ENCODE data around the gene SLC22A31. TPM values are rescaled to one million over a fixed set of nuclear protein-coding genes. Genes with fewer than 3 reads are reported as not detected.

Gene SLC22A31
- total and polyA plus RNA-seq, 9 of the 15 experiments (the other 6 are each of a cell fraction or from before 2014, with no cell fraction given), result 0.29 to 2.2 (median 0.47) TPM; not detected in 3

DNA sequence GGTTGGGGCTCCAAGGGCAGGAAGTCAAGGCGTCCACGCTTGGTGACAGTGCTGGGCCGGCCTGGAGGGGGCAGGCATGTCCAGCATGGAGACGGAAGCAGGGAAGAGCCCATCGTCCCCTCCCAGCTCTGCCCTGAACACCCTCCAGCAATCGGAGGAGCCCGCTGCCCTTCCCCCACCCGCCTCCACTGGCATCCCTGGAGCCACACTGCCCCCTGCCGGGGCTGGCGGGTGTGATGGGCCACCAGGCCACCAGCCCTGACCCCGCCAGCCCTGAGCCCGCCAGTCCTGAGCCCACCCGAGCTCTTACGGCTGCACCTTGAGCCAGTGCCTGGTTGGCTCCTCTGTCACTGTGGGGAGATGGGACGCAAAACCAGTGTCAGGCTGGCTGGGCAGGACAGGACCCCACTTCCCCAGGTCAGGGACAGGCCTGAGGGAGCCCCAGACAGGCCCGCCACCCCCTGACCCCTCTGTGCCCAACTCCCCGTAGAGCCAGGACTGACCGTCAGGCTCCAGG lies 32.9 kb downstream of the SLC22A31 start (continued):
- TF ChIP-seq L3MBTL2 (IDR thresholded peaks at IDR 0.05) (peak; percentile 32; the same call in 1 of the 2 replicates), ZNF780A (CRISPR knock-in tag; IDR thresholded peaks at IDR 0.05) (no peak), ETV6 (IDR thresholded peaks at IDR 0.05; ENCODE audit: borderline replicate concordance in 1 of 2, low read depth in 2 of 2, low read length in 1 of 2) (no peak), ETV6 (CRISPR knock-in tag; IDR thresholded peaks at IDR 0.05; ENCODE audit: borderline replicate concordance) (no peak), BRCA1 (IDR thresholded peaks at IDR 0.05) (no peak), BRCA1 (CRISPR knock-in tag; IDR thresholded peaks at IDR 0.05) (no peak), MCM7 (IDR thresholded peaks at IDR 0.05) (no peak), TFAM (CRISPR knock-in tag; conservative IDR thresholded peaks at IDR 0.05) (no peak), ZNF316 (IDR thresholded peaks at IDR 0.05) (no peak), BRF2 (IDR thresholded peaks at IDR 0.05; ENCODE audit: borderline replicate concordance, insufficient read depth, insufficient read length) (no peak), TGIF2 (CRISPR knock-in tag; IDR thresholded peaks at IDR 0.05) (no peak), ZNF12 (CRISPR knock-in tag; IDR thresholded peaks at IDR 0.05) (no peak; the same call in 1 of the 2 replicates), OTX1 (CRISPR knock-in tag; IDR thresholded peaks at IDR 0.05) (no peak), ZNF395 (CRISPR knock-in tag; IDR thresholded peaks at IDR 0.05) (no peak), MCM5 (IDR thresholded peaks at IDR 0.05; ENCODE audit: low read depth) (no peak), HNRNPUL1 (IDR thresholded peaks at IDR 0.05; ENCODE audit: low read length) (no peak), HNRNPK (IDR thresholded peaks at IDR 0.05; ENCODE audit: low read depth, low read length, poor library complexity, severe bottlenecking) (no peak), CSDE1 (IDR thresholded peaks at IDR 0.05) (no peak), ZSCAN29 (IDR thresholded peaks at IDR 0.05) (no peak), RBM25 (IDR thresholded peaks at IDR 0.05; ENCODE audit: low read depth, low read length, severe bottlenecking) (no peak)
- TF ChIP-seq, protein P1, sequence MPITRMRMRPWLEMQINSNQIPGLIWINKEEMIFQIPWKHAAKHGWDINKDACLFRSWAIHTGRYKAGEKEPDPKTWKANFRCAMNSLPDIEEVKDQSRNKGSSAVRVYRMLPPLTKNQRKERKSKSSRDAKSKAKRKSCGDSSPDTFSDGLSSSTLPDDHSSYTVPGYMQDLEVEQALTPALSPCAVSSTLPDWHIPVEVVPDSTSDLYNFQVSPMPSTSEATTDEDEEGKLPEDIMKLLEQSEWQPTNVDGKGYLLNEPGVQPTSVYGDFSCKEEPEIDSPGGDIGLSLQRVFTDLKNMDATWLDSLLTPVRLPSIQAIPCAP (CRISPR knock-in tag; IDR thresholded peaks at IDR 0.05; ENCODE audit: borderline replicate concordance), result no peak
- TF ChIP-seq, protein P2, sequence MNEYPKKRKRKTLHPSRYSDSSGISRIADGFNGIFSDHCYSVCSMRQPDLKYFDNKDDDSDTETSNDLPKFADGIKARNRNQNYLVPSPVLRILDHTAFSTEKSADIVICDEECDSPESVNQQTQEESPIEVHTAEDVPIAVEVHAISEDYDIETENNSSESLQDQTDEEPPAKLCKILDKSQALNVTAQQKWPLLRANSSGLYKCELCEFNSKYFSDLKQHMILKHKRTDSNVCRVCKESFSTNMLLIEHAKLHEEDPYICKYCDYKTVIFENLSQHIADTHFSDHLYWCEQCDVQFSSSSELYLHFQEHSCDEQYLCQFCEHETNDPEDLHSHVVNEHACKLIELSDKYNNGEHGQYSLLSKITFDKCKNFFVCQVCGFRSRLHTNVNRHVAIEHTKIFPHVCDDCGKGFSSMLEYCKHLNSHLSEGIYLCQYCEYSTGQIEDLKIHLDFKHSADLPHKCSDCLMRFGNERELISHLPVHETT (CRISPR knock-in tag; conservative IDR thresholded peaks at IDR 0.05 in 1 of 2, IDR thresholded peaks at IDR 0.05 in 1 of 2), result no peak
